ENCODE measurements around the gene TRUB1.
"Not testable (repeated sequence)": the region's sequence is repeated elsewhere in the genome, so short reads cannot be mapped to it uniquely, and the experiment has no call there.

The TRUB1 gene

GRCh38 chr10:114925587-114926586, 12.1 kb upstream of the TRUB1 start:
- no peak for DNase-seq

DNA sequence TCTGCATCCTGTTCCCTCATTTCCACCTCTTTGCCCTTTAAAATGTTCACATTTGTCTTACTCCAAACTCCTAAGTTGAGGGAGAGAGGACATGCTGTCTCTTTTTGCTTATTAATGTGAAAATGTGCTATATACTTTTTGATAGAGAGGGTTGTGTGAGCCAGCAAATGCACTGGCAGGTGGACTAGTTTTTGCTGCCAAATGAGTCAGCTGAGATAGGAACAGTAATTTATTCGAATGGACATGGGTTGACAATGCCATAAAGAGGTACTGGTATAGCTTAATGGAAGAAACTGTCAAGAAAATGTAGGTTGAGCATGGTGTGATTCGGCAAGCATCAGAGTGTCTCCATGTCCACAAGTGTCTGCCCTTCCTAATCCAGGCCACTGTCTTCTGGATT, 9.2 kb upstream of the TRUB1 start:
- no peak for DNase-seq

DNA sequence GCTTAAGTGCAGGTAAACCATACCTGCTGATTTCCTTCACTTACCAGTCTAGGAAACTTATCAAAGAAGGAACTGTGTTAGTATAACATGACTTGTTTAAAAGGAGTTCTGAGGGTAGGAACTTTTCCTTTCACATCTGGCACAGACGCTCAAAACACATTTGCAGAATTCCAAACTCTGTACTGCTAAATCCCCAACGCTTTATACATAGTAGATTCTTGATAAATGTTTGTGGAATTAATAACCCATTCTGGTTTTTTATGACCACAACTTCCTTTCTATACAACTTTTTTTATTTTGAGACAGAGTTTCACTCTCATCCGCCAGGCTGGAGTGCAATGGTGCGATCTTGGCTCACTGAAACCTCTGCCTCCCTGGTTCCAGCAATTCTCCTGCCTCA, 7.7 kb upstream of the TRUB1 start:
- DNase-seq: no peak

GRCh38 chr10:114931072-114931679, 6.8 kb upstream of the TRUB1 start:
- DNase-seq: no peak

DNA sequence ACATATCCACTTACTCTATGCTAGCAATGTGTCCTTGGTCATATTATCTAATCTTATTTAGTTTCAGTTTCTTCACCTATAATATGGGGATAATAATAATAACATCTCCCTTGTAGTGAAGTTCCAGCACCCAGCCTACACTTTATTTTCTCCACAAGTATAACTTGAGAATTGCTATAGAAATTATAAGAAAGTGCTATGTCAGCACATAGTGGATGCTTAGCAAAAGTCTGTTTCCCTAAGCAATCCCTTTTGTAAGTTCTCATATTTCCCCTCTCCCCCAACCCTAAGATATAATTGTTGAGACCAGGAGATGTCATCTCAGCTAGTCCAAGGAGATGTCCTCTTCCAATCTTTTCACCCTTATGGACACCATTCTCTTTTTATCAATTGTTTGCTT, 5.8 kb upstream of the TRUB1 start:
- DNase-seq: no peak

DNA sequence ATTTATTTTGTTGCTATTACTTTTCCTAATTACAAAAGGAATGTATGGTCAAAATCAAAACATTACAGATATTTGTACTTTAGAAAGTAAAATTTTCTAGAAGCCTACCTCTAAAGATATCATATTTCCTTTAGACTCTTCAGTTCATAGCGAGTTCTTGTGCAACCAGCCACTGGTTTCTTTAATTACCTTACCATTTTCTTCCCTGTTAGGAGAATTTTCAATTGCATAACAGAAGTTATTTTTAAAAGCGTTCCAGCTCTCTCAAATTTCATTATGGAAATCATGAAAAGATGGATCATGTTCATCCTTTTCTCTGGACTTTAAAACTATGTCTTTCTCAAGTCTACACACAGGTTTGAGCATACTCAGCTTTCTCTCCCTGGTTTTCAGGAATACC, 5.0 kb upstream of the TRUB1 start:
- DNase-seq: no peak

- no peak for DNase-seq
These were observed 4.4 kb upstream of the TRUB1 start for GRCh38 chr10:114933588-114933987.

GRCh38 chr10:114933995-114934394, 4.0 kb upstream of the TRUB1 start:
- not testable (repeated sequence) for DNase-seq

DNA sequence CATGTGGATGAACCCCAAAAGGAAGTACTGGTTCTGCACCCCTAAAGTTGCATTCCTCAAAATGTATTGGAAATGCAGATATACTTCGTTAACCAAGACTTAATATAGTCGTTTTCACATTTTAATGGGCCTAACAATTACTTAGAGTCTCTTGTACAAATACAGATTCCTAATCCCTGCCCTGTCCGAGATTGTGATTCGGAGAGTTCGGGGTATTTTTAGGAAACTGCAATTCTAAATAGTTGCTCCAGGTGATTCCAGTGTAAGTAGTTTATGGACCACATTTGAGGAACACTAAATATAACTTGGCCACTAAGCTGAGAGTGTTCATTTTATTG, 830 bp downstream of the TRUB1 start:
- DNase-seq: no peak

DNA sequence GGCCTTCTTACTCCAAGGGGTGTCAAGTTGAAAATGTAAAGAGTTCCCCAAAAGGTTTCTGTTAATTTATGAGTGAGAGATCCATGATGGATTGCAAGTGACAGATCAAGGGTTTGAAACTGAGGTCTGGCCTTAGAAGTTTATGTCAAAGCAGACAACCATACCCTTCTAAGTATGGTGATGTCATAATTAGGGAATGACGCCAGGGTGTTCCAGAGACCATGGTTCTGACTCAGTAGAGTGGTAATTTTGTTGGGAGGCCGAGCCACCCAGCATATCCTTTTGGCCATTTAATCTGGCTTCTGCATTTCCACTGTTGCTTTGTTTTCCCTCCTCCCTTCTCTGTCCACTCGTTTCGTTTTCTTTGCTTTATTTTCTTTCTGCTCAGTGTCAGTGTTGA, 2.7 kb downstream of the TRUB1 start:
- no peak for DNase-seq

GRCh38 chr10:114943000-114943399, 5.0 kb downstream of the TRUB1 start:
- no peak for DNase-seq

DNA sequence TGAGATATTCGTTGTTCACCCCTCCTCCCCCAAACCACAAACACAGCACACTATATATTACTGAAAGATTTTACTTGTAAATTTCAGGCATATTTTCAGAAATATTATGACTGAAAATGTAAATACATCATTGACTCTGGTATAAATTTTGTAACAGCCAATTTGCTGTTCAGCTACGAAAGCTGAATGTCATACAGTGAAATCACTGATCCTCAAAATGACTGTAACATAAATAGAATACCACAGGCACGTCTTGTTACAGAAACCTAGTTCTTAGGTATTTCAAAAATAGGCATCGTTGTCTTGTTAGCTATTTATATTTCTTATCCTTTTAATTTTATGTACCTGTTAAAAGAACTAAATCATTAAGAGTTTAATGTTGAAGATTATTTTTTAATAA, 15.1 kb downstream of the TRUB1 start:
- no peak for DNase-seq

GRCh38 chr10:114955984-114956383, 18.0 kb downstream of the TRUB1 start:
- DNase-seq: no peak

DNA sequence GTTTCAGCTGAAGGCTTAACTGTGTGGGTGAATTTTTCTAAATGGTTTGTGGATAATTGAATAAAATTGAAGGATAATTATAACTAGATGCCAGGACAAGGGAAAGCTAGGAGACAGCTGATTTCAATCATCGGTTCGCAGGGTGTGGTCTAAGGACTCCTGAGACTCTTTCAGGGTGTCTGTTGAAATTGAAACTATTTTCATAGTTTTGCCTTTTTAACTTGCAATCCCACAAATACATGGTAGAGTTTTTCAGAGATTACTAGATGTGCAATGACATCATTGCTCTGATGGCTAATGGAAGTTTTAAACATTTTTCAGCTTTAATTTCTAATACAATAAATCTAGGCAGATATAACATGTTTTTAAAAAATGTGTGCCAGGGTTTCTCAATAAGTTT, 18.5 kb downstream of the TRUB1 start:
- no peak for DNase-seq

DNA sequence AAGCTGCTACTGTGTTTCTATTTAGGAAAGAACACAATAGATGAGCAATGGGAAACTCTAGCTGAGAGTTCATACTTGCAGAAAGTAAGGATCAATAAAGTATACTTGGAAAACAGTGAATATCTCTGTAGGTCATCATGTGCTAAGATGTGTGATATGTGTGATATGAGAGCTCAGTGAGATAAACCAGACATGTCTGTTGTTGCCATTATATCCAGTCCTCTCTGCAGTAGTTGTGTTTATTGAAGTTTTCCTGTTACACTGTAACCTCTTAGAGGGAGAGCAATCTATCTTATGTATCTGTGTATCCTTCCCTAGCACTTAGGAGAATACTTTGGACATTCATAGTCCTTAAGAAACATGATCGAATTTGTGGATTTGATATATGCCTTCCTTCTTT, 19.1 kb downstream of the TRUB1 start:
- DNase-seq: no peak

- DNase-seq: no peak
These were observed 19.7 kb downstream of the TRUB1 start for GRCh38 chr10:114957673-114958072.

GRCh38 chr10:114962441-114962840, 24.4 kb downstream of the TRUB1 start:
- DNase-seq: peak in 1 of 2 experiments; percentile 1

DNA sequence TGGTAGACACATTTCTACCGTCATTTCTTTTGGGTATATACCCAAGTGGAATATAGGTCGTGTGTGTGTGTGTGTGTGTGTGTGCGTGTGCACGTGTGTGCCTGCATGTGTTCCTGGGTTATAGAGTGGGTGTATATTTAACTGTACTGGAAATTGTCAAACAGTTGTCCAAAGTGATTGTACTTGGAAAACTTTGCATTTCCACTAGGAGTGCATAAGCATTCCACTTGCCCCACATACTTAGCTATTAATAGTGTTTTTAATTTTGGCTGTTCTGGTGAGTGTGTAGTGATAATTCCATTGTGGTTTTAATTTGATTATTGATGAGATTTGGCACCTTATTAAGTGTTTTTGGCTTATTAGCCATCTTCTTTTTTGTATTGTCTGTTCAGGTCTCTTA, 25.9 kb downstream of the TRUB1 start:
- no peak for DNase-seq

DNA sequence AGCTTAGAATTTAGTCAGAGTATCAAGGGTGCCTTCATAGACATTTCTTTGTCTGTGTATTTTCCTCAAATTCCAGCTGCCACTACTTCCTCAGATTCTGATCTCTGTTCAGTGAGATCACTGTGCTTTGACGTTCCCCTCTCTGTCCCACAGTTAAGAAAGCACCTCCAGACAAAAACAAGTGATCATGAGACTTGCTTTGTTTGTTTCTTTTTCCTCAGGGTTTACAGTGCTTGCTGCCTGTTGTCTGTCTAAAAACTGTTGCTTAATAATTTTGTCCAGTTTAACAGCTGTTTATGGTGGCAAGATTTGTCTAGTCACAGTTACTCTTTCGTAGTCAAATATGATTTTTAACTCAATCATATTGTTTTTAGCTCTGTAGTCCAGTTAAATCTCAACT, 29.1 kb downstream of the TRUB1 start:
- no peak for DNase-seq

DNA sequence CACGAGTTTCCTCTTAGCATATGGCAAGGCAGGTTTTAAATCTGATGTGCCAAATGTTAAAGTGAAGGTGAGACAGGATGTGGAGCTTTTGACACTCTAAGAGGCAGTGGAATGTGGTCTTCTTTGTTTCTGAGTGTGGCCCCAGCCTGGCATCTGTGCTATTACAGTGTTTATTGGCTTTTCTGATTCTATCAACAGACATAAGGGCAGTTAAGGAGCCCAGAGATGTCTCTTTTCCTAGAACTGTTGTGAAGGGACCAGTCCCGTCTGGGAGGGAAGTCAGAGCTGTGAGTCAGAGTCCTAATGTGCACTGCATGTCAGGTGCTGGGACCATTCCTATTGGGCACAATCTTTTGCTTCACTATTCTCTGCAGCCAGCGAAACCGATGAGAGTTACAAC, 32.5 kb downstream of the TRUB1 start:
- DNase-seq: peak; percentile 18 to 62

- DNase-seq: no peak
These were observed 35.3 kb downstream of the TRUB1 start for GRCh38 chr10:114973306-114973705.

GRCh38 chr10:114973997-114974396, 36.0 kb downstream of the TRUB1 start:
- DNase-seq: no peak

- no peak for DNase-seq
These were observed 36.6 kb downstream of the TRUB1 start for GRCh38 chr10:114974625-114975024.

DNA sequence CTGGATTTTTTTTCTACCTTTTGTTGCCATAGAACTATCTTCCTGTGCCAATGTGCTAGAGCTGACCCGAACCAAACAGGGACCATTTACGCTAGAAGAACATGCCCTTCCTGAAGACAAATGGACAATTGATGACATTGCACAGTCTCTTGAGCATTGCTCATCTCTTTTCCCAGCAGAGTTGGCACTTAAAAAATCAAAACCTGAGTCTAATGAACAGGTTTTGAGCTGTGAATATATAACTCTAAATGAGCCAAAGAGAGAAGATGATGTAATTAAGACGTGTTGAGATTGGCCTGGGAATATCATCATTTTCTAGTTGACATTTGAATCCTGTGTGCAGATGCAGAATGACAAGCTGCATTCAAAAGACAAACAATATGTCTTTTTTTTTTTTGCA, 37.1 kb downstream of the TRUB1 start:
- no peak for DNase-seq

DNA sequence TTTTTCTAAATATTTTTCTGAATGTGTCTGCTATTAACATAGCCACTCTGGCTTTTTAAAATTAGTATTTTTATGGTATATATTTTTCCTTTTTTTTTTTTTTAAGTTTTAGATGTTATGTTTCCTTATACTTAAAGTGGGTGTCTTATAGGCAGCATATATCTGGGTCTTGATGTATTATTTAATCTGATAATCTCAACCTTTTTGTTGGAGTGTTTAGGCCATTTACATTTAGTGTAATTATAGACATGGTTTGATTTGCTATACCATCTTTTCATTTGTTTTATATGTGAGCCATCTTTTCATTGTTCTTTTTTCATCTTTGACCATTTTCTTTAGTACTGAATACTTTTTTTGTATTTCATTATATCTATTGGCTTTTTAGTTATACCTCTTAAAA, 45.0 kb downstream of the TRUB1 start:
- DNase-seq: no peak

Data from NCI-H524 (cell line).